Activated CD4-positive, alpha-beta T cell treated with anti-CD3 and anti-CD28 coated beads, Interleukin-2, amount 10 ng/mL, durations not matched to agents 7 days and 5 days (primary cell): ENCODE results near the gene KRTAP2-2. TPM values are rescaled to one million over a fixed set of nuclear protein-coding genes. Genes with fewer than 3 reads are reported as not detected.

Source experiments
- CTCF ChIA-PET: fragments of 350-600 bp; sonication (Branson Sonifier 250); formaldehyde crosslinking; loops from one replicate; lab custom pipeline; 2021; ENCODE audit warnings: antibody characterized with exemption; lab: Charles Lee
- POLR2A ChIA-PET: fragments of 350-600 bp; sonication (Branson Sonifier 250); formaldehyde crosslinking; loops from one replicate; lab custom pipeline; 2021; ENCODE audit warnings: antibody characterized with exemption; lab: Charles Lee
- DNase-seq: peaks from one replicate; pipeline ENCODE4 v3.0.0-alpha.2; 2020
- H3K27ac Mint-ChIP-seq: one replicate; pipeline ENCODE4 v1.8.0; 2021; ENCODE audit warnings: mild to moderate bottlenecking, moderate library complexity, mixed read lengths
- H3K27me3 Mint-ChIP-seq: one replicate; pipeline ENCODE4 v1.8.0; 2021; ENCODE audit warnings: mixed read lengths
- H3K36me3 Mint-ChIP-seq: one replicate; pipeline ENCODE4 v1.8.0; 2021; ENCODE audit warnings: low read depth, mixed read lengths
- H3K4me1 Mint-ChIP-seq: one replicate; pipeline ENCODE4 v1.8.0; 2021; ENCODE audit warnings: mixed read lengths
- H3K4me3 Mint-ChIP-seq: one replicate; pipeline ENCODE4 v1.8.0; 2021; ENCODE audit warnings: mild to moderate bottlenecking, moderate library complexity, mixed read lengths
- H3K9me3 Mint-ChIP-seq: one replicate; pipeline ENCODE4 v1.8.0; 2021; ENCODE audit warnings: mixed read lengths
- total RNA-seq, 2 experiments: library from RNA; stranded (reverse); gene quantifications; one replicate each; pipeline ENCODE4 v1.2.3, GENCODE V29; 2021

Gene KRTAP2-2
- total RNA-seq, 2 experiments from 2014 or later, result not detected

- Mint-ChIP-seq H3K9me3 (no peaks in the 10 kb centered on the region), H3K27me3 (peaks cover 5% of the 10 kb centered on the region), H3K4me3 (no peak overlapping the region), H3K27ac (no peak overlapping the region), H3K4me1 (no peaks in the 10 kb centered on the region), H3K36me3 (no peaks in the 10 kb centered on the region)
- ChIA-PET CTCF (interaction anchor here (1.4 kb wide), 1 partner anchor 8 kb away, joined by 5 read pairs; no protein-coding TSS in a partner anchor), POLR2A (interaction anchor here (0.7 kb wide), 1 partner anchor 65 kb away, joined by 3 read pairs; no protein-coding TSS in a partner anchor)
- DNase-seq, result no peak
Observed at GRCh38 chr17:41009936-41010335, 45.1 kb downstream of the KRTAP2-2 start.

GRCh38 chr17:41009301-41009760, 45.7 kb downstream of the KRTAP2-2 start:
- Mint-ChIP-seq H3K27ac (no peak overlapping the region), H3K4me1 (no peaks in the 10 kb centered on the region), H3K9me3 (no peaks in the 10 kb centered on the region), H3K36me3 (no peaks in the 10 kb centered on the region), H3K27me3 (peaks cover 8% of the 10 kb centered on the region), H3K4me3 (no peak overlapping the region)
- POLR2A ChIA-PET, result interaction anchor here (0.7 kb wide), 1 partner anchor 66 kb away, joined by 3 read pairs; no protein-coding TSS in a partner anchor
- no peak for DNase-seq
- CTCF ChIA-PET, result interaction anchor here (1.4 kb wide), 1 partner anchor 9 kb away, joined by 5 read pairs; no protein-coding TSS in a partner anchor

- ChIA-PET CTCF (no interaction called here), POLR2A (no interaction called here)
Observed at GRCh38 chr17:41008811-41009210, 46.2 kb downstream of the KRTAP2-2 start, which contains the start of gene KRTAP3-1. KRTAP3-1 (minus strand) TSS chr17:41009128; CDS start chr17:41009074, 54 bp downstream.

More at GRCh38 chr17:41008811-41009210, 46.2 kb downstream of the KRTAP2-2 start, which contains the start of gene KRTAP3-1:
- no peak within 1 kb of the TSS for H3K27ac Mint-ChIP-seq
- peaks cover 8% of the 10 kb centered on the region for H3K27me3 Mint-ChIP-seq
- DNase-seq, result no peak
- H3K4me3 Mint-ChIP-seq, result no peak within 1 kb of the TSS
- no peaks in the 10 kb centered on the region for H3K9me3 Mint-ChIP-seq
- H3K4me1 Mint-ChIP-seq, result no peaks in the 10 kb centered on the region
- no peaks in the 10 kb centered on the region for H3K36me3 Mint-ChIP-seq

Other genes with a start within 250 kb of the KRTAP2-2 start
- gene KRT10, start 232.6 kb downstream of the KRTAP2-2 start, total RNA-seq, result 10 to 100 TPM; 21.0 to 22.9 TPM
- gene KRT12, start 188.0 kb downstream of the KRTAP2-2 start, total RNA-seq, result not detected
- not detected for gene KRT20, start 170.0 kb downstream of the KRTAP2-2 start, total RNA-seq
- not detected for gene KRT23, start 117.6 kb downstream of the KRTAP2-2 start, total RNA-seq
- gene KRT39, start 88.3 kb downstream of the KRTAP2-2 start, total RNA-seq, result not detected
- not detected for gene KRT40, start 70.9 kb downstream of the KRTAP2-2 start, total RNA-seq
- not detected for gene KRTAP3-3, start 61.1 kb downstream of the KRTAP2-2 start, total RNA-seq
- gene KRTAP3-2, start 55.3 kb downstream of the KRTAP2-2 start, total RNA-seq, result not detected
- gene KRTAP3-1, start 46.1 kb downstream of the KRTAP2-2 start, total RNA-seq, result not detected
- not detected for gene KRTAP1-5, start 28.0 kb downstream of the KRTAP2-2 start, total RNA-seq
- gene KRTAP1-4, start 25.0 kb downstream of the KRTAP2-2 start, total RNA-seq, result not detected
- not detected for gene KRTAP1-3, start 20.4 kb downstream of the KRTAP2-2 start, total RNA-seq
- not detected for gene KRTAP1-1, start 13.8 kb downstream of the KRTAP2-2 start, total RNA-seq
- gene KRTAP2-1, start 7.9 kb downstream of the KRTAP2-2 start, total RNA-seq, result not detected
- not detected for gene KRTAP2-3, start 4.9 kb upstream of the KRTAP2-2 start, total RNA-seq
- gene KRTAP2-4, start 10.6 kb upstream of the KRTAP2-2 start, total RNA-seq, result not detected
- not detected for gene KRTAP4-7, start 28.9 kb upstream of the KRTAP2-2 start, total RNA-seq
- gene KRTAP4-8, start 42.9 kb upstream of the KRTAP2-2 start, total RNA-seq, result not detected
- gene KRTAP4-16, start 47.0 kb upstream of the KRTAP2-2 start, total RNA-seq, result not detected
- not detected for gene KRTAP4-9, start 50.2 kb upstream of the KRTAP2-2 start, total RNA-seq
- not detected for gene KRTAP4-11, start 63.1 kb upstream of the KRTAP2-2 start, total RNA-seq
- gene KRTAP4-12, start 69.0 kb upstream of the KRTAP2-2 start, total RNA-seq, result not detected
- not detected for gene KRTAP4-6, start 85.3 kb upstream of the KRTAP2-2 start, total RNA-seq
- not detected for gene KRTAP4-5, start 94.6 kb upstream of the KRTAP2-2 start, total RNA-seq
- not detected for gene KRTAP4-4, start 105.5 kb upstream of the KRTAP2-2 start, total RNA-seq
- not detected for gene KRTAP4-3, start 113.0 kb upstream of the KRTAP2-2 start, total RNA-seq
- gene KRTAP4-2, start 123.0 kb upstream of the KRTAP2-2 start, total RNA-seq, result not detected
- not detected for gene KRTAP4-1, start 129.7 kb upstream of the KRTAP2-2 start, total RNA-seq
- not detected for gene KRTAP9-1, start 134.7 kb upstream of the KRTAP2-2 start, total RNA-seq
- gene KRTAP9-2, start 171.4 kb upstream of the KRTAP2-2 start, total RNA-seq, result not detected
- not detected for gene KRTAP9-3, start 177.2 kb upstream of the KRTAP2-2 start, total RNA-seq
- gene KRTAP9-8, start 182.8 kb upstream of the KRTAP2-2 start, total RNA-seq, result not detected
- gene KRTAP9-4, start 194.5 kb upstream of the KRTAP2-2 start, total RNA-seq, result not detected
- gene KRTAP9-9, start 200.2 kb upstream of the KRTAP2-2 start, total RNA-seq, result not detected
- not detected for gene KRTAP9-6, start 210.1 kb upstream of the KRTAP2-2 start, total RNA-seq
- not detected for gene KRTAP9-7, start 220.5 kb upstream of the KRTAP2-2 start, total RNA-seq
- not detected for gene KRTAP29-1, start 247.6 kb upstream of the KRTAP2-2 start, total RNA-seq